Activated CD8-positive, alpha-beta memory T cell treated with anti-CD3 and anti-CD28 coated beads for 48 hours (primary cell): ENCODE data around the gene ENTREP1.
"Not testable (repeated sequence)": the region's sequence is repeated elsewhere in the genome, so short reads cannot be mapped to it uniquely, and the experiment has no call there.

ENCODE experiments used
- DNase-seq, 3 experiments: peaks; one replicate each; pipeline ENCODE4 v3.0.0-alpha.2; 2020; ENCODE audit warnings: low read depth in 2 of 3, low spot score in 2 of 3

Gene ENTREP1

DNA sequence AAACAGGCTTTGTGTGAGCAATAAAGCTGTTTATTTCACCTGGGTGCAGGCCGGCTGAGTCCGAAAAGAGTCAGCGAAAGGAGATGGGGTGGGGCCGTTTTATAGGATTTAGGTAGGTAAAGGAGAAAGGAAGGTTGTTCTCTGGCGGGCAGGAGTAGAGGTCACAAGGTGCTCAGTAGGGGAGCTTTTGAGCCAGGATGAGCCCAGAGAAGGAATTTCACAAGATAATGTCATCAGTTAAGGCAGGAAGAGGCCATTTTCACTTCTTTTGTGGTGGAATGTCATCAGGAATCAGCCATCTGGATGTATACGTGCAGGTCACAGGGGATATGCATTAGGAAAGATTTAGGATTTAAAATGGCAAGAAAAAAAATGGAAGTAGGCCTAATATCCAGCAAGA, 84.9 kb downstream of the ENTREP1 start:
- not testable (repeated sequence) for DNase-seq

DNA sequence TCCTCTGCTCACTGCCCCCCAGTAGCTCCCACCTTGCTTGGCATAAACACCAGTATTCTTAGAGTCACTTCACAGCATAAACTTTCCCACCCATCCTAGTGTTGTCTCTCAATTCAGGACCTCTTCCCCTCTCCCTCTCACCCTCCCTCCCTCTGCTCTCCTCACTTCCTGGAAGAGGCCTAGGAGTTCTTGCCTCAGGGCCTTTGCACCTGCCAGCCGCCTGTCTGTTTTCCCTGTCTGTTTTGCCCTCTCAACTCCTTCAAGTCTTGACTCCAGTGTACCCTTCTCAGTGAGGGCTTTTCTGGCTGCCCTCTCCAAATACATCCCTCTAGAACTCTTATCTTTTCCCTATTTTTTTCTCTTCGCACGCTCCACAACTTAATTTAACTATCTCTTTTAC, 86.2 kb downstream of the ENTREP1 start:
- no peak for DNase-seq

DNA sequence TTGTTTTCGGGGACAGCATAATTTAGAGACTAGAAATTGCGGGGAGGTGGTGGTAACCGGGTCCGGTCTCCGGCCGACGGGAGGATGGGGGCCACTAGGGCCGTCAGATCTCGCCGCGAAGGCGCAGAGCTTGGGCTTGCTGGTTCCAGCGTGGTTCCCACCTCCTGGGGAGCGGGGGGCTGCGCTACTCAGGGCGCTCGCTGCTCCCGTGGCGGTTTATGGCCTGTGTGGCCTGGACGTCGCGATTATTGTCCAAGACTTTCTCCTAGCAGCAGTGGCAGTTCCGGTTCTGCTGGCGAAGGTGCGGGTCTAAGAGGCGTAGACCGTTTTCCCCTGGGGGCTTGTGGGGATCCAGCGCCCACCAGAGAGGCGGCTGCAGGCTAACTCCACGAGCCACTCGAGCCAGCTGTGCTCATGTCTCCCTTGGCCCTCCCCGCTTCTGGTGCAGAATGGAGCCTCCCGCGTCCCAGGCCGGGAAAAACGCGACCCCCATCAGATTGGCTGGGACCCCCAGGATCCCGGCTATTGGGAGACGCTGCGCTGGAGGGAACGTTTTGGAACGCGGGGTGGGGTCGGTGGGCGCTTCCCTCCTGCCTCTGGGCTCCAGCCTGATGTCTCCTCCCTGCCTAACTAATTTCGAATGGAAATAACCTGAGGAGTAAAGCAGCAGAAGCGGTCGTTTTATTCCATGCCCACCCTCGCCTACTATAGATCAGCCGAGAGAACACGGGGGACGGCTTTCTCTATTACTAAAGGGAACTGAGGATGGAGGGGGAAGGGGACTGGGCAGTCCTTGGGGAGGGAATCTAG, 87.1 kb downstream of the ENTREP1 start:
- no peak for DNase-seq

DNA sequence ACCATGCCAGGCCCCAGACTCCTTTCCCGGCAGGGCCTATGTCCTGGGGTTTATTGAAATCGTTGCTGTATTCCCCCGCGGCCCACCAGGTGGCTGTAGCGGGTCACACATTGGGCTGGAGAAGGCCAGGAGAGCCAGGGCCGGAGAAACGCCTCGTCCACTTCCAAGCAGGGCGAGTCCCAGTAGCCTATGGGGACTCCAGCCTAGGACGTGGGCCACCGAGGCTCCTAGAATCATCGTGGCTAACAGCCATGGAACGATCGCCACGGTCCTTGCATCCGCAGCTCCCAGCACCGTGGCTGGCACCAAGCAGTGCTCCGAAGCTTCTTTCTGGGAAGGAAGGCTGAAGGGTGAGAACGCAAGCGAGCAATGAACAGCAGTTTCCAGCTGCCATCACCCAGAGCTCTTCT, 87.7 kb downstream of the ENTREP1 start:
- no peak for DNase-seq

DNA sequence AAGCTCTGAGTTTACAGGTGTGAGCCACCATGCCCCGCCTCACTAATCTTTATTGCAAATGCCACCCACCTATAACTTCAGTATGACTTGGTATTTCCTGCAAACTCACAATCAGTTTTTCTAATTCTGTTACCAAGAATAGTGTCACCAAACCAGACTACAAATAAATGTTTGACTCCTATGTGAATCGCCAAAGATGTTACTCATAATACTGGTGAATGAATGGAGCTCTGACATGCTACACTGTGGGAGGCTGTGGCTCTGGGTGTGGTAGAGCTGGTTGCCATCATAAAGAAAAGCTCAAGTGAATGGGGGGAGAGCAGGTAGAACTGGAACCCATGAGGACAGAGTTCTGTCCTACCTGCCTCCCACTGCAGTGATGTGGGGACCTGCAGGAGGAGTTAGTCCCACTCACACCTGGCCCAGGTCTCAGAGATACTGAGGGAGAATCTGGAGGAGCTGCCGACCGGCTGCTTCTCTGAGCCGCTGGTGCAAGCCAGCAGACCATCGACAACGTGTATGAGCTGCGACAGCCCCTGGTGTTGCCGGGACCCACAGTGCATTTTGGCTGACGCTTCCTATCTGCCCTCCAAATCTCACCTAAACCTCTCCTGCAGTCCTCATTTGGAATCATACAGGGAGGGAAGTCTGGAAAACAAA, 95.7 kb downstream of the ENTREP1 start:
- DNase-seq = no peak

- no peak for DNase-seq
These were observed 97.1 kb downstream of the ENTREP1 start for GRCh38 chr9:69421908-69422801.

DNA sequence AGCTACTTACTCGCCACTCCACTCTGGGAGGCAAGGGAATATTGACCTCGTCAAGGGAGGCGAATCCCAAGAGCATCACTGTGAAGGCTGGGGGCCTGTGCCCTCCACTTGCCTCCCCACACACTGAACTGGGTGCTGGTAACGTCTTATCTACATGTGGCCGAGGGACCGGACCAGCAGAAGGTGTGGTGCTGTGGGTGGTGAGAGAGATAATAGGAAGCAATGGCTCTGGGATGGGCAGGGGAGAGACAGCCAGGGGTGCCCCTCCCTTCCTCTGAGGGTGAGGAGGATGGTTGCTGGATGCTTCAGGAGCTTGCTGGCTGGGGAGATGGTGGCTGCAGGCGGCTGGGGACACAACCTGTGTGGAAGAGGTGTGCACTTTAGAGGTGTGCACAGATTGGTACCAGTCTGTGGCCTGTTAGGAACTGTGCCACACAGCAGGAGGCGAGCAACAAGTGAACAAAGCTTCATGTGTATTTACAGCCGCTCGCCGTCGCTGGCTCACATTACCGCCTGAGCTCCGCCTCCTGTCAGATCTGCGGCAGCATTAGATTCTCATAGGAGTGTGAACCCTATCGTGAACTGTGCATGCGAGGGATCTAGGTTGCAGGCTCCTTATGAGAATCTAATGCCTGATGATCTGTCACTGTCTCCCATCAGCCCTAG, 100.3 kb downstream of the ENTREP1 start:
- DNase-seq = no peak

DNA sequence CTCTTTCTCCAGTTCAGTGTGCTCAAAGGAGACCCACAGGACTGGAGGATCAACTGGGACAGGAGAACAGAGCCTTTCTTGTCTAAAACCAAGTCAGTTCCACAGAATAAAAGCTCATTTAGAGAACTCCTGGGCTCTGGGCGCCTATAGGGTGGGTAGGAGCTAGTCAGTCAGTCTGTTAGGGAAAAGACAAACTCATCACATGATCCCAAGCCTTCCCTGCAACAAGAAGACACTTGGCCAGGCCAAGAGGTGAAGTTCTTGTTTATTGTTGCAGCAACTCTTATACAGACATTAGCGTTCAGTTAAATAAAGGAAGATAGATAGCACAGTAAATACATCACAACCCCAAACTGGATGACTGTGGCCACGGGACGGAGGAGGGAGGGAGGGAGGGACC, 102.3 kb downstream of the ENTREP1 start:
- no peak for DNase-seq

DNA sequence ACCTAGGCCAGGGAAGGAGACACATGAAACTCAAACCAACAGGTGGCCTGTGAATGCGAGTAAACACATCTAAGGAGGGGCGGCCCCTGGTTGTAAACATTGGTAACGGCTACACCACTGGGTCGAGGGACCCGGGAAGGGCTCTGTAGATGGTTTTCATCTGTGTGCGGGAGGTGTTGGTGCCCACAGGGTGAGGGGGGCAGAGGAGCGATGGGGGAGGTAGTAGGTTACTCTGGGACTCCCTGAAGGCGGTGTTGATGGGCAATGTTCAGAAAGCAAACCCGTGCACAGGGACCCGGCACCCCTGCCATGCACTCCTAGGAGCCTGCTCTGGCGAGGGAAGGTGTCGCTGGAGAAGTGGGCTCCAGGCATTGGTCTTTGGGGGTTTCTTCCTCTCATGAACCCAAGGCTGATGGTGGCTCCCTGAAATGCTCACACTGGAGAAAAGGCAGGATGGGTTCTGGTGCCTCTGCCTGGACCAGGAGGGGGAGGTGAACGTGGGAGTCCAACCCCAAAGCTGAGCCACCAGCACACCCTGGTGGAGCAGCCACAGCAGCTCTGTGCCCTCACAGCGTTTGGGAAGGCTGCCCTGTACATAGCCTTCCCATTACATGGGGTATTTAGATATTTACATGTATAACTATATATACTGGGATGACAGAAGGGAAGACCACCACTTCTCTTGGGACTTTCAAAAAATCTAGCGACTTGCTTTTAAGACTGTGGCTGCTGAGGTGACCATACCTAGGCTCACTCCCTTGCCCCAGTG, 103.2 kb downstream of the ENTREP1 start:
- DNase-seq = no peak

- no peak for DNase-seq
These were observed 104.3 kb downstream of the ENTREP1 start for GRCh38 chr9:69429281-69429680.

DNA sequence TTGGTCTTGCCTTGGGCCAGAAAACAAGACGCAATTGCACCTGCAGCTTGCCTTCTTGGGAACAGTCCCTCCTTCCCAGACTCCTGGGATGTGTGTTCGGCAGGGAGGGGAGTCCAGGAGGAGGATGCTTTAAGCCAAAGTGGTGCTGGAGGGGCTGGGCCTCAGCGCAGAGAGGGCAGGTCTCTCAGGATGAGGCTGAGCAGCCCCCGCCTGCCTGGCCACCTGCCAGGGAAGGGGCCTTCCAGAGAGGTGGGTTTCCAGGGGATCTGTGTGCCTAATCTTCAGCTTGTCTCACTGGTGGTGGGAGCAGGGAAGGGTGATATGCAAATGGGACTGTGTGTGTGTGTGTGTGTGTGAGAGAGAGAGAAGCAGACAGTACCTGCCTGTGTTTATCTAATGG, 105.2 kb downstream of the ENTREP1 start:
- no peak for DNase-seq

GRCh38 chr9:69431203-69431602, 106.2 kb downstream of the ENTREP1 start:
- no peak for DNase-seq

DNA sequence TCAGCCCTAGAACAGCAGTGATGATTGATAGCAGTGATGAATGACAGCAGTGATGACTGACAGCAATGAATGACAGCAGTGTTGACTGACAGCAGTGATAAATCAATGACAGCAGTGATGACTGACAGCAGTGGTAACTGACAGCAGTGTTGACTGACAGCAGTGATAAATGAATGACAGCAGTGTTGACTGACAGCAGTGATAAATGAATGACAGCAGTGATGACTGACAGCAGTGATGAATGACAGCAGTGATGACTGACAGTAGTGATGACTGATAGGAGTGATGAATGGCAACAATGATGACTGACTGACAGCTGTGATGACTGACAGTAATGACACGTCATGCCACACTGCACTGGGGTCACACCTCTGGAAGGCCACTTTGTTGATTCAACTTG, 106.8 kb downstream of the ENTREP1 start:
- no peak for DNase-seq

DNA sequence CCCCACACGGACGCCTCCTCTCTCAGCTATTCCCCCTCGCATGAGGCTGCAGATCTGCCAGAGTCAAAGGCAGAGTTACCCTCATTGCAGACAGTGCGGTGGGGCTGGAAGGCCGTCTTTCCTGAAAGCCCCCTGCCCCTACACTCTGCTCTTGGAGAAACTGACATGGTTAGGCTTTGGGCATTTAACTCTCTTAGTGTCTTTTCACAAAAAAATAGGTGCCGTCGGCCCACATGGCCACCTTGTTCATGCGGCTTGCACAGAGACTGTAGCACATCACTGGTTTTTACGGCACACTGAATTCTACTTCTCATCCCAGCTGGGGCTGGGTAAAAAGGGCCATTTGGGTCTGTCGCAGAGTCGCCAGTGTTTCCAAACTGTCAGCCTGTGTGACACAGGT, 107.6 kb downstream of the ENTREP1 start:
- DNase-seq = no peak

GRCh38 chr9:69433392-69433791, 108.4 kb downstream of the ENTREP1 start:
- DNase-seq = no peak

GRCh38 chr9:69433968-69434367, 109.0 kb downstream of the ENTREP1 start:
- no peak for DNase-seq

- DNase-seq = not testable (repeated sequence)
These were observed 114.6 kb downstream of the ENTREP1 start for GRCh38 chr9:69439654-69440053.

DNA sequence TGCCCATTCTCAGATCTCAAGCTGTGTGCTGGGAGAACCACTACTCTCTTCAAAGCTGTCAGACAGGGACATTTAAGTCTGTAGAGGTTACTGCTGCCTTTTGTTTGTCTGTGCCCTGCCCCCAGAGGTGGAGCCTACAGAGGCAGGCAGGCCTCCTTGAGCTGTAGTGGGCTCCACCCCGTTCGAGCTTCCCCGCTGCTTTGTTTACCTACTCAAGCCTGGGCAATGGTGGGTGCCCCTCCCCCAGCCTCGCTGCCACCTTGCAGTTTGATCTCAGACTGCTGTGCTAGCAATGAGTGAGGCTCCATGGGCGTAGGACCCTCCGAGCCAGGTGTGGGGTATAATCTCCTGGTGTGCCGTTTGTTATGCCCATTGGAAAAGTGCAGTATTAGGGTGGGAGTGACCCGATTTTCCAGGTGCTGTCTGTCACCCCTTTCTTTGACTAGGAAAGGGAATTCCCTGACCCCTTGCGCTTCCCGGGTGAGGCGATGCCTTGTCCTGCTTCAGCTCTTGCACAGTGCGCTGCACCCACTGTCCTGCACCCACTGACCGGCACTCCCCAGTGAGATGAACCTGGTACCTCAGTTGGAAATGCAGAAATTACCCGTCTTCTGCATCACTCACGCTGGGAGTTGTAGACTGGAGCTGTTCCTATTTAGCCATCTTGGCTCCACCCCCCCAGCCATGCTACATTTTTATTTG, 115.4 kb downstream of the ENTREP1 start:
- DNase-seq = not testable (repeated sequence)
